ENCODE measurements around the gene ETFA. TPM values are rescaled to one million over a fixed set of nuclear protein-coding genes. Genes with fewer than 3 reads are reported as not detected.
A peak's percentile ranks its signal among the peaks of the same experiment; 100 is the strongest.
"Not testable (repeated sequence)": the region's sequence is repeated elsewhere in the genome, so short reads cannot be mapped to it uniquely, and the experiment has no call there.

The ETFA gene
- total RNA-seq, 1 donor, result 51.5 TPM

DNA sequence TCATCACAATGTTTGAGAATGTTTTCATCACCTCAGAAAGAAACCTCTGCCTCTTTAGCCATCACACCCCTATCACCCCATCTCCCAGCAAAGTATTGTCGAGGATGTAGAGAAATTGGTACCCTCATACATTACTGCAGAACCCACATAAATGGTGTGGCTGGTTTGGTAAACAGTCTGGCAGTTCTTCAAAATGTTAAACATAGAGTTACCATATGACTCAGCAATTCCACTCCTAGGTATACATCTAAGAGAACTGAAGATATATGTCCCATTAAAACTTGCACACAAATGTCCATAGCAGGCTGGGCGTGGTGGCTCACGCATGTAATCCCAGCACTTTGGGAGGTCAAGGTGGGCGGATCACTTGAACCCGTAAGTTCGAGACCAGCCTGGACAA is 8.7 kb upstream of the ETFA start:
- Histone ChIP-seq H3K9me3 (ENCODE audit: low read depth, low read length) (no peaks in the 10 kb centered on the region), H3K27me3 (ENCODE audit: insufficient read depth, low read length) (peaks cover 16% of the 10 kb centered on the region), H3K4me1 (ENCODE audit: insufficient read depth, low read length) (no peaks in the 10 kb centered on the region), H3K4me3 (ENCODE audit: low read length) (no peak overlapping the region)

- H3K9me3 ChIP-seq (ENCODE audit: low read depth, low read length), result no peaks in the 10 kb centered on the region
- no peaks in the 10 kb centered on the region for H3K27me3 ChIP-seq (ENCODE audit: insufficient read depth, low read length)
- peaks cover 18% of the 10 kb centered on the region for H3K4me1 ChIP-seq (ENCODE audit: insufficient read depth, low read length)
- no peak overlapping the region for H3K4me3 ChIP-seq (ENCODE audit: low read length)
Measured at GRCh38 chr15:76313731-76314130, 2.5 kb upstream of the ETFA start.

GRCh38 chr15:76313175-76313567 is 1.9 kb upstream of the ETFA start:
- H3K9me3 ChIP-seq (ENCODE audit: low read depth, low read length); H3K4me3 ChIP-seq (ENCODE audit: low read length); H3K27me3 ChIP-seq (ENCODE audit: insufficient read depth, low read length): not testable (repeated sequence)
- peaks cover 18% of the 10 kb centered on the region for H3K4me1 ChIP-seq (ENCODE audit: insufficient read depth, low read length)

DNA sequence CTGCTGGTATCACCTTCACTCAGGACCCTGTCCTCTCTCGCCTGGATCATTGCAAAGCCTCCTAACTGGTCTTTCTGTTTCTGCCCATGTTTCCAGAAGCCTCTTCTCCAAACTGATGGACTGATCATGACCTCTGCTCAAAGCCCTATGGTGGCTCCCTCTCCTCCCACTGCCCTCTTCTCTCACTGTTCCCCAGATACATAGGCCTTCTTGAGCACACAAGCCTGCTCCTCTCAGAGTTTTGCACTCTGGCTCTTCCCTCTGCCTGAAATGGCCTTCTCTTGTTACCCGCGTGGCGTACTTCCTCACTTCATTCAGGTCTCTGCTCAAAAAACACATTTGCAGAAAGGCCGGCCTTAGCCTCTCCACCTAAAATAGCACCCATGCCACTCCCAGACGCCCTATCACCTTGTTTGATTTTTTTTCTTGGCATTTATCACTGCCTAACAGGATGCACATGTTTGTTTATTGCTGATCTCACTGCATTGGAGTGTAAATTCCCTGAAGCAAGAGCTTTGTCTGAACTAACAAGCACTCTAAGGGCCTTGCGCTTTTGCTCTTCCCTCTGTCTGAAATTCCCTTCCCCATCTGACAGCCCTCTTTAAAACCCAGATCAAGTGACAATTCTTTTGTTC is 1.4 kb upstream of the ETFA start:
- peaks cover 18% of the 10 kb centered on the region for H3K4me1 ChIP-seq (ENCODE audit: insufficient read depth, low read length)
- no peaks in the 10 kb centered on the region for H3K9me3 ChIP-seq (ENCODE audit: low read depth, low read length)
- H3K4me3 ChIP-seq (ENCODE audit: low read length), result no peak overlapping the region
- H3K27me3 ChIP-seq (ENCODE audit: insufficient read depth, low read length), result no peaks in the 10 kb centered on the region

GRCh38 chr15:76310475-76311099 is 682 bp downstream of the ETFA start:
- Histone ChIP-seq H3K4me3 (ENCODE audit: low read length) (peak overlapping the region; percentile 80), H3K9me3 (ENCODE audit: low read depth, low read length) (no peaks in the 10 kb centered on the region), H3K27me3 (ENCODE audit: insufficient read depth, low read length) (no peaks in the 10 kb centered on the region), H3K4me1 (ENCODE audit: insufficient read depth, low read length) (peaks cover 18% of the 10 kb centered on the region)

GRCh38 chr15:76309601-76310330 is 1.5 kb downstream of the ETFA start:
- Histone ChIP-seq H3K4me1 (ENCODE audit: insufficient read depth, low read length) (peaks cover 18% of the 10 kb centered on the region), H3K27me3 (ENCODE audit: insufficient read depth, low read length) (no peaks in the 10 kb centered on the region), H3K9me3 (ENCODE audit: low read depth, low read length) (no peaks in the 10 kb centered on the region), H3K4me3 (ENCODE audit: low read length) (no peak overlapping the region)

DNA sequence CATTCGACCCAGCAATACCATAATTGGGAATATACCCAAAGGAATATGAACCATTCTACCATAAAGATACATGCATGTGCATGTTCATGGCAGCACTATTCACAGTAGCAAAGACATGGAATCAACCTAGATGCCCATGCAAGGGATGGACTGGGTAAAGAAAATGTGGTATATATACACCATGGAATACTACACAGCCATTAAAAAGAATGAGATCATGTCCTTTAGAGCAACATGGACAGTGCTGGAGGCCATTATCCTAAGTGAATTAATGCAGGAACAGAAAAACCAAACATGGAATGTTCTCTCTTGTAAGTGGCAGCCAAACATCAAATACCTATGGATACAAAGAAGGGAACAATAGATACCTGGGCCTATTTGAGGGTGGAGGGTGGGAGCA is 7.4 kb downstream of the ETFA start:
- peaks cover 8% of the 10 kb centered on the region for H3K4me1 ChIP-seq (ENCODE audit: insufficient read depth, low read length)
- H3K27me3 ChIP-seq (ENCODE audit: insufficient read depth, low read length), result no peaks in the 10 kb centered on the region
- no peak overlapping the region for H3K4me3 ChIP-seq (ENCODE audit: low read length)
- H3K9me3 ChIP-seq (ENCODE audit: low read depth, low read length), result no peaks in the 10 kb centered on the region

- Histone ChIP-seq H3K9me3 (ENCODE audit: low read depth, low read length) (no peaks in the 10 kb centered on the region), H3K27me3 (ENCODE audit: insufficient read depth, low read length) (no peaks in the 10 kb centered on the region), H3K4me3 (ENCODE audit: low read length) (no peak overlapping the region), H3K4me1 (ENCODE audit: insufficient read depth, low read length) (peaks cover 8% of the 10 kb centered on the region)
Measured at GRCh38 chr15:76299786-76300185, 11.5 kb downstream of the ETFA start.

- H3K4me1 ChIP-seq (ENCODE audit: insufficient read depth, low read length), result peaks cover 8% of the 10 kb centered on the region
- H3K4me3 ChIP-seq (ENCODE audit: low read length), result no peak overlapping the region
- no peaks in the 10 kb centered on the region for H3K9me3 ChIP-seq (ENCODE audit: low read depth, low read length)
- H3K27me3 ChIP-seq (ENCODE audit: insufficient read depth, low read length), result no peaks in the 10 kb centered on the region
Measured at GRCh38 chr15:76298986-76299385, 12.3 kb downstream of the ETFA start.

GRCh38 chr15:76297951-76298350 is 13.3 kb downstream of the ETFA start:
- H3K4me3 ChIP-seq (ENCODE audit: low read length); H3K9me3 ChIP-seq (ENCODE audit: low read depth, low read length); H3K27me3 ChIP-seq (ENCODE audit: insufficient read depth, low read length): not testable (repeated sequence)
- peaks cover 10% of the 10 kb centered on the region for H3K4me1 ChIP-seq (ENCODE audit: insufficient read depth, low read length)

DNA sequence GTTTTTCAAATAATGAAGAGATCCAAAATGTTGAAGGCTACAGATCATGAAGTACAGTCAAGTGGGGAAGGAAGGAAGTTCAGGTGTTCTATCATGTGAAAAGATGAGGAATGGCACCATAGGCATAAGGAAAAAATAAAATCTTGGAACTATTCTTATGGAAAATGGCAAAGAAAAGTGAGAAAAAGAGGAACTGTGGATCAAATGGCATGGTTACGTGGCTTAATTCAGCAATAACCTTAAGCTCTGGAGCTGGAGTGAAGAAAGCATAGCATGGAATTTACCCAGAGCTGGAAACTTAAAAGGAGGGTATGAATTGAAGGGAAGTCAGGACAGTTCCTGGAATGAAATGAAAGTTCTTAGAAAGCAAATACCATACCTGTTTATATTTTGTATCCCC is 14.4 kb downstream of the ETFA start:
- peaks cover 10% of the 10 kb centered on the region for H3K4me1 ChIP-seq (ENCODE audit: insufficient read depth, low read length)
- no peaks in the 10 kb centered on the region for H3K27me3 ChIP-seq (ENCODE audit: insufficient read depth, low read length)
- H3K9me3 ChIP-seq (ENCODE audit: low read depth, low read length), result no peaks in the 10 kb centered on the region
- H3K4me3 ChIP-seq (ENCODE audit: low read length), result no peak overlapping the region

- H3K4me1 ChIP-seq (ENCODE audit: insufficient read depth, low read length); H3K27me3 ChIP-seq (ENCODE audit: insufficient read depth, low read length); H3K9me3 ChIP-seq (ENCODE audit: low read depth, low read length); H3K4me3 ChIP-seq (ENCODE audit: low read length): not testable (repeated sequence)
Measured at GRCh38 chr15:76294463-76294862, 16.8 kb downstream of the ETFA start.

GRCh38 chr15:76293361-76293760 is 17.9 kb downstream of the ETFA start:
- peaks cover 3% of the 10 kb centered on the region for H3K4me1 ChIP-seq (ENCODE audit: insufficient read depth, low read length)
- no peaks in the 10 kb centered on the region for H3K27me3 ChIP-seq (ENCODE audit: insufficient read depth, low read length)
- H3K9me3 ChIP-seq (ENCODE audit: low read depth, low read length), result no peaks in the 10 kb centered on the region
- H3K4me3 ChIP-seq (ENCODE audit: low read length), result no peak overlapping the region

DNA sequence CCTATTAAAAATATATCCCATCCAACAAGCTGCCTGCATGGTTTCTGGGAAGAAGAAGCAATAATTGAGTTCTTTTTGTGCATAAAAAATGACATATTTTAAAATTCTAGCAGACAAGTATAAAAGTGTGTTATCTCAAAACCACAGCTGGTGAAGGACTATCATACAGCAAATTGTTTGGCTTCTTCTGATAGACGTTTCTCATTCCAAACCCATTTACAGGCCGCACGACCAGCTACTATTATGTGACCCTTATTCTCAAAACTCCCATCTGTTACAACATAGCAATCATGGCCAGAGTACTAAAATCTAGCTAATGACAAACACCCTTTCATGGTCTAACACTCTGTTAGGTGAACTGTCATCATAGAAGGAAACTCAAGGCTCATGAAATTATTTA is 21.7 kb downstream of the ETFA start:
- H3K9me3 ChIP-seq (ENCODE audit: low read depth, low read length), result no peaks in the 10 kb centered on the region
- H3K4me3 ChIP-seq (ENCODE audit: low read length), result no peak overlapping the region
- H3K27me3 ChIP-seq (ENCODE audit: insufficient read depth, low read length), result no peaks in the 10 kb centered on the region
- H3K4me1 ChIP-seq (ENCODE audit: insufficient read depth, low read length), result peaks cover 7% of the 10 kb centered on the region

DNA sequence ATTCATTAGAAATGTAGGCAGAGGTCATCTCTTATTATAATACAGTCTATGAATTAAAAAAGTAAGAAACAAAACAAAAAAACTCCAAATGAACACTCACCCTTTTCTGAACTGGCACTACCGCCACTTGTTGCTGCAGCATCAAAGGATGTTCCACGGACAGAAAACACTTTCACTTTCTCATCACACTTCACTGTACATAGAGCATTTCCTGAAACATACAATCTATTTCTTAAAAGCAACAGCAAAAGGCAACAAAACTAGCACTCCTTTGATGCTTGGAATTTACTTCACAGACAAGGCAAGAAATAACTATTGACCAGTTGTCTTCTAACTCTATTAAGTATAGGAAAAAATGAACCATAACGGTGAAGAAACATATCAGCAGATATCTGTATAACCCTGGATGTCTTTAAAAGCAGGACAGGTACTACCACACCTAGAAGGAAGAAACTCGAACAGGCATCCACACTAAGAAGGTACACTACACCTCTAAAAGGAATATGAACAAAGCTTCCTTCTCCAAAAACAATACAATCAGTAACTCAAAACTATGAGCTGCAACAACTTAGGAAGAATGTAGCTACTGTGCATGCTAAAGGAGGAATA is 24.9 kb downstream of the ETFA start:
- Histone ChIP-seq H3K9me3 (ENCODE audit: low read depth, low read length) (no peaks in the 10 kb centered on the region), H3K4me3 (ENCODE audit: low read length) (no peak overlapping the region), H3K27me3 (ENCODE audit: insufficient read depth, low read length) (no peaks in the 10 kb centered on the region), H3K4me1 (ENCODE audit: insufficient read depth, low read length) (peaks cover 17% of the 10 kb centered on the region)

All from mononuclear cell (primary cell).